Large intestine (tissue), 3 donors: ENCODE results near the gene ACVR1. TPM values are rescaled to one million over a fixed set of nuclear protein-coding genes. Genes with fewer than 3 reads are reported as not detected.

Experiments used
- DNase-seq, 2 donors: peaks; one replicate each; pipeline versions ENCODE4 v3.0.0 to v3.0.0-alpha.2; 2013
- H3K27ac ChIP-seq: one replicate; pipeline ENCODE4 v1.5.1; 2013; ENCODE audit warnings: low read length
- H3K27me3 ChIP-seq: 2 replicates; pipeline ENCODE4 v1.6.1; 2013; ENCODE audit warnings: low read length; ENCODE audit not compliant: control insufficient read depth, insufficient read depth
- H3K36me3 ChIP-seq: 2 replicates; pipeline ENCODE4 v1.6.1; 2013; ENCODE audit warnings: low read length; ENCODE audit not compliant: control insufficient read depth, insufficient read depth
- H3K4me1 ChIP-seq: one replicate; pipeline ENCODE4 v1.6.1; 2013; ENCODE audit warnings: low read length; ENCODE audit not compliant: control insufficient read depth, insufficient read depth
- H3K4me3 ChIP-seq: one replicate; pipeline ENCODE4 v1.5.1; 2013; ENCODE audit warnings: low read length
- H3K9me3 ChIP-seq: one replicate; pipeline ENCODE4 v1.6.1; 2013; ENCODE audit warnings: mild to moderate bottlenecking, low read depth, low read length, moderate library complexity; ENCODE audit not compliant: control insufficient read depth
- WGBS: methylation state at CpG from one replicate; pipeline ENCODE4 v1.1.5; 2013; ENCODE audit warnings: low lambda C conversion rate; ENCODE audit not compliant: insufficient coverage; 5-methylcytosine and 5-hydroxymethylcytosine counted together
- polyA plus RNA-seq: library from polyadenylated mRNA; unstranded; fragments of 120-200 nt; gene quantifications from one replicate; pipeline ENCODE4 v1.2.1, GENCODE V29; 2013

The ACVR1 gene
- polyA plus RNA-seq, 1 donor = 20.9 TPM

GRCh38 chr2:157803476-157803875 lies 72.7 kb downstream of the ACVR1 start:
- 92% methylated on average over 4 of the region's 4 CpGs for WGBS
- H3K36me3 ChIP-seq = no peaks in the 10 kb centered on the region
- no peaks in the 10 kb centered on the region for H3K4me1 ChIP-seq
- no peak overlapping the region for H3K27ac ChIP-seq
- DNase-seq = no peak
- H3K4me3 ChIP-seq = no peak overlapping the region
- H3K9me3 ChIP-seq = no peaks in the 10 kb centered on the region
- no peaks in the 10 kb centered on the region for H3K27me3 ChIP-seq

- WGBS = 100% methylated on average over 1 of the region's 5 CpGs
- no peaks in the 10 kb centered on the region for H3K4me1 ChIP-seq
- H3K27ac ChIP-seq = no peak overlapping the region
- no peaks in the 10 kb centered on the region for H3K27me3 ChIP-seq
- peaks cover 7% of the 10 kb centered on the region for H3K36me3 ChIP-seq
- no peak for DNase-seq
- no peak overlapping the region for H3K4me3 ChIP-seq
- H3K9me3 ChIP-seq = no peaks in the 10 kb centered on the region
Measured at GRCh38 chr2:157800838-157801495, 75.2 kb downstream of the ACVR1 start.

- Histone ChIP-seq H3K27me3 (no peaks in the 10 kb centered on the region), H3K36me3 (peaks cover 10% of the 10 kb centered on the region), H3K9me3 (no peaks in the 10 kb centered on the region), H3K4me1 (peaks cover 19% of the 10 kb centered on the region), H3K4me3 (no peak overlapping the region), H3K27ac (no peak overlapping the region)
- no peak for DNase-seq
Measured at GRCh38 chr2:157793053-157793612, 83.0 kb downstream of the ACVR1 start.

- Histone ChIP-seq H3K9me3 (no peaks in the 10 kb centered on the region), H3K27ac (no peak overlapping the region), H3K4me3 (no peak overlapping the region), H3K4me1 (peaks cover 19% of the 10 kb centered on the region), H3K36me3 (peaks cover 5% of the 10 kb centered on the region), H3K27me3 (no peaks in the 10 kb centered on the region)
- no CpG with 5 or more reads among the region's 3 CpGs for WGBS
- DNase-seq = peak; percentile 63 to 71
Measured at GRCh38 chr2:157792335-157793052, 83.6 kb downstream of the ACVR1 start.

GRCh38 chr2:157790780-157791179 lies 85.3 kb downstream of the ACVR1 start:
- DNase-seq = peak in 1 of 2 donors; percentile 45
- Histone ChIP-seq H3K27ac (no peak overlapping the region), H3K9me3 (no peaks in the 10 kb centered on the region), H3K36me3 (peaks cover 1% of the 10 kb centered on the region), H3K4me3 (no peak overlapping the region), H3K4me1 (peaks cover 19% of the 10 kb centered on the region), H3K27me3 (no peaks in the 10 kb centered on the region)
- WGBS = no CpG with 5 or more reads among the region's 5 CpGs

GRCh38 chr2:157789933-157790511 lies 86.1 kb downstream of the ACVR1 start:
- DNase-seq = peak in 1 of 2 donors; percentile 30
- H3K36me3 ChIP-seq = no peaks in the 10 kb centered on the region
- H3K4me3 ChIP-seq = no peak overlapping the region
- no peak overlapping the region for H3K27ac ChIP-seq
- no peaks in the 10 kb centered on the region for H3K27me3 ChIP-seq
- WGBS = no CpG with 5 or more reads among the region's 4 CpGs
- no peaks in the 10 kb centered on the region for H3K9me3 ChIP-seq
- peaks cover 19% of the 10 kb centered on the region for H3K4me1 ChIP-seq

GRCh38 chr2:157789256-157789655 lies 86.9 kb downstream of the ACVR1 start:
- no CpG with 5 or more reads among the region's 3 CpGs for WGBS
- no peaks in the 10 kb centered on the region for H3K9me3 ChIP-seq
- H3K4me3 ChIP-seq = no peak overlapping the region
- H3K27ac ChIP-seq = peak overlapping the region; percentile 34
- H3K4me1 ChIP-seq = peaks cover 19% of the 10 kb centered on the region
- H3K36me3 ChIP-seq = no peaks in the 10 kb centered on the region
- DNase-seq = peak in 1 of 2 donors; percentile 74
- H3K27me3 ChIP-seq = no peaks in the 10 kb centered on the region

GRCh38 chr2:157788201-157788600 lies 87.9 kb downstream of the ACVR1 start:
- 100% methylated on average over 1 of the region's 5 CpGs for WGBS
- no peak for DNase-seq
- Histone ChIP-seq H3K4me3 (no peak overlapping the region), H3K4me1 (peaks cover 27% of the 10 kb centered on the region), H3K27ac (no peak overlapping the region), H3K9me3 (no peaks in the 10 kb centered on the region), H3K36me3 (no peaks in the 10 kb centered on the region), H3K27me3 (no peaks in the 10 kb centered on the region)

- peaks cover 34% of the 10 kb centered on the region for H3K4me1 ChIP-seq
- H3K9me3 ChIP-seq = no peaks in the 10 kb centered on the region
- no peaks in the 10 kb centered on the region for H3K36me3 ChIP-seq
- no peak overlapping the region for H3K4me3 ChIP-seq
- H3K27me3 ChIP-seq = no peaks in the 10 kb centered on the region
- DNase-seq = no peak
- 100% methylated on average over 4 of the region's 7 CpGs for WGBS
- H3K27ac ChIP-seq = no peak overlapping the region
Measured at GRCh38 chr2:157787364-157787938, 88.7 kb downstream of the ACVR1 start.

- DNase-seq = peak in 1 of 2 donors; percentile 49
- Histone ChIP-seq H3K27me3 (no peaks in the 10 kb centered on the region), H3K4me1 (peaks cover 32% of the 10 kb centered on the region), H3K4me3 (no peak overlapping the region), H3K36me3 (no peaks in the 10 kb centered on the region), H3K27ac (no peak overlapping the region), H3K9me3 (no peaks in the 10 kb centered on the region)
- 100% methylated on average over 3 of the region's 5 CpGs for WGBS
Measured at GRCh38 chr2:157786663-157787363, 89.3 kb downstream of the ACVR1 start.
